CD14-positive monocyte (primary cell): ENCODE results near the gene OR2T5. TPM values are rescaled to one million over a fixed set of nuclear protein-coding genes. Genes with fewer than 3 reads are reported as not detected.
"Not testable (repeated sequence)": the region's sequence is repeated elsewhere in the genome, so short reads cannot be mapped to it uniquely, and the experiment has no call there.

ENCODE experiments used
- DNase-seq, 3 donors: peaks; one replicate each; pipeline ENCODE4 v3.0.0-alpha.2; 2011 to 2022
- H2AFZ ChIP-seq: 2 replicates; pipeline ENCODE4 v1.6.0; 2012; ENCODE audit warnings: mild to moderate bottlenecking, low read depth, low read length, inconsistent platforms; ENCODE audit not compliant: insufficient read depth, poor library complexity, severe bottlenecking
- H3K27ac ChIP-seq, 2 donors: 1 replicate in 1 of 2; 2 replicates in 1 of 2; pipeline ENCODE4 v1.5.1; 2012 to 2013; ENCODE audit warnings: low read length in 2 of 2, control low read depth in 1 of 2, inconsistent platforms in 1 of 2, low read depth in 1 of 2, mild to moderate bottlenecking in 1 of 2
- H3K27me3 ChIP-seq, 2 donors: one replicate each; pipeline versions ENCODE4 v1.6.0 to v1.6.1; 2011 to 2013; ENCODE audit warnings: low read length in 2 of 2; ENCODE audit not compliant: control insufficient read depth in 2 of 2, insufficient read depth in 2 of 2
- H3K36me3 ChIP-seq, 2 donors: replicated peaks in 1 of 2; 1 replicate in 1 of 2; 2 replicates in 1 of 2; pipeline versions ENCODE4 v1.5.1 to v1.6.1; 2012 to 2013; ENCODE audit warnings: low read length in 2 of 2, control low read depth in 1 of 2, inconsistent platforms in 1 of 2, mild to moderate bottlenecking in 1 of 2; ENCODE audit not compliant: insufficient read depth in 2 of 2, control insufficient read depth in 1 of 2
- H3K4me1 ChIP-seq, 2 donors: 1 replicate in 1 of 2; 2 replicates in 1 of 2; pipeline versions ENCODE4 v1.5.1 to v1.6.1; 2012 to 2013; ENCODE audit warnings: low read length in 2 of 2, control low read depth in 1 of 2, inconsistent platforms in 1 of 2, mild to moderate bottlenecking in 1 of 2, moderate library complexity in 1 of 2; ENCODE audit not compliant: insufficient read depth in 2 of 2, control insufficient read depth in 1 of 2
- H3K4me2 ChIP-seq: replicated peaks from 2 replicates; pipeline ENCODE3; 2012; ENCODE audit warnings: low read length, moderate library complexity, mild to moderate bottlenecking; ENCODE audit not compliant: poor library complexity, severe bottlenecking; ENCODE audit errors: extremely low read depth
- H3K4me3 ChIP-seq, 3 experiments: fragments of 200-600 bp in 1 of 3; sonication (generic) in 1 of 3; replicated peaks in 1 of 3; 1 replicate in 2 of 3; 2 replicates in 1 of 3; pipeline ENCODE4 v1.5.1; 2011 to 2013; ENCODE audit warnings: low read length in 3 of 3, mild to moderate bottlenecking in 3 of 3, control low read depth in 2 of 3, low read depth in 2 of 3, inconsistent platforms in 1 of 3, moderate library complexity in 1 of 3
- H3K79me2 ChIP-seq: 2 replicates; pipeline ENCODE4 v1.6.0; 2012; ENCODE audit warnings: mild to moderate bottlenecking, control low read depth, inconsistent platforms, low read length, moderate library complexity; ENCODE audit not compliant: insufficient read depth
- H3K9ac ChIP-seq: 2 replicates; pipeline ENCODE4 v1.6.0; 2017; ENCODE audit warnings: low read length, mild to moderate bottlenecking; ENCODE audit not compliant: insufficient read depth, poor library complexity, severe bottlenecking
- H3K9me3 ChIP-seq, 2 donors: replicated peaks in 1 of 2; 1 replicate in 1 of 2; 2 replicates in 1 of 2; pipeline versions ENCODE4 v1.5.1 to v1.6.1; 2012 to 2013; ENCODE audit warnings: low read length in 2 of 2, control low read depth in 1 of 2; ENCODE audit not compliant: control insufficient read depth in 1 of 2, insufficient read depth in 1 of 2
- H4K20me1 ChIP-seq: 2 replicates; pipeline ENCODE4 v1.6.0; 2012; ENCODE audit warnings: mild to moderate bottlenecking, low read length, control low read depth, moderate library complexity; ENCODE audit not compliant: insufficient read depth
- H3K27ac Mint-ChIP-seq, 7 donors: one replicate each; pipeline ENCODE4 v1.8.0; 2020; ENCODE audit warnings: mild to moderate bottlenecking in 7 of 7, mixed read lengths in 7 of 7, moderate library complexity in 6 of 7, inconsistent platforms in 2 of 7
- H3K27me3 Mint-ChIP-seq, 3 donors: one replicate each; pipeline ENCODE4 v1.8.0; 2021 to 2022; ENCODE audit warnings: low read depth in 3 of 3, mild to moderate bottlenecking in 3 of 3, mixed read lengths in 3 of 3, moderate library complexity in 3 of 3, inconsistent platforms in 1 of 3
- H3K36me3 Mint-ChIP-seq, 2 donors: one replicate each; pipeline ENCODE4 v1.8.0; 2020; ENCODE audit warnings: mixed read lengths in 2 of 2, inconsistent platforms in 1 of 2, mild to moderate bottlenecking in 1 of 2
- H3K4me1 Mint-ChIP-seq: one replicate; pipeline ENCODE4 v1.8.0; 2020; ENCODE audit warnings: mild to moderate bottlenecking, mixed read lengths
- H3K4me3 Mint-ChIP-seq, 2 donors: one replicate each; pipeline ENCODE4 v1.8.0; 2020; ENCODE audit warnings: mild to moderate bottlenecking in 2 of 2, mixed read lengths in 2 of 2, moderate library complexity in 1 of 2
- H3K9me3 Mint-ChIP-seq, 7 donors: one replicate each; pipeline ENCODE4 v1.8.0; 2020 to 2022; ENCODE audit warnings: mixed read lengths in 7 of 7, mild to moderate bottlenecking in 6 of 7, moderate library complexity in 6 of 7, inconsistent platforms in 2 of 7
- WGBS: methylation state at CpG from one replicate; pipeline ENCODE4 v1.1.5; 2013; ENCODE audit warnings: missing lambda C conversion rate; ENCODE audit not compliant: insufficient coverage; 5-methylcytosine and 5-hydroxymethylcytosine counted together
- intact Hi-C, 2 donors: fragments of 100-400 bp; cut with micrococcal nuclease; formaldehyde crosslinking; loops; one replicate each; pipeline versions ENCODE4 v1.15.0 to v1.15.1; 2023
- polyA plus RNA-seq, 3 donors: library from polyadenylated mRNA; depleted of rRNA in 1 of 3; unstranded in 2 of 3; stranded (reverse) in 1 of 3; fragments of 300-500 nt in 2 of 3; fragments of >200 nt in 1 of 3; fragmentation: Illumina TruSeq in 2 of 3; gene quantifications; 1 replicate in 2 of 3; 2 replicates in 1 of 3; pipeline ENCODE4 v1.2.3, GENCODE V29; 2012 to 2021

The OR2T5 gene
- polyA plus RNA-seq, 3 donors = not detected

- DNase-seq, H3K9ac ChIP-seq, H3K36me3 ChIP-seq, H3K27ac Mint-ChIP-seq, H3K79me2 ChIP-seq, H3K4me3 ChIP-seq, H3K4me2 ChIP-seq, H3K36me3 Mint-ChIP-seq, H3K4me1 ChIP-seq, H3K27me3 ChIP-seq, H3K9me3 ChIP-seq, H3K27ac ChIP-seq, H2AFZ ChIP-seq, H3K4me1 Mint-ChIP-seq, H3K9me3 Mint-ChIP-seq, H3K4me3 Mint-ChIP-seq, intact Hi-C loops, H3K27me3 Mint-ChIP-seq, H4K20me1 ChIP-seq: not testable (repeated sequence)
- WGBS = 100% methylated on average over 2 of the region's 4 CpGs
Observed at GRCh38 chr1:248444603-248445002, 43.8 kb upstream of the OR2T5 start.

- not testable (repeated sequence) for H3K36me3 ChIP-seq
Observed at GRCh38 chr1:248445399-248445798, 43.0 kb upstream of the OR2T5 start, which contains the start of gene OR2T2. OR2T2 (plus strand) TSS chr1:248445637; CDS start chr1:248452798, 7,161 bp downstream.

GRCh38 chr1:248448409-248449074 is 39.8 kb upstream of the OR2T5 start:
- H3K4me2 ChIP-seq, H3K27me3 Mint-ChIP-seq, H3K36me3 ChIP-seq, H3K9me3 Mint-ChIP-seq, H3K4me3 ChIP-seq, H4K20me1 ChIP-seq, H2AFZ ChIP-seq, H3K9ac ChIP-seq, H3K27ac ChIP-seq, H3K4me1 ChIP-seq, intact Hi-C loops, H3K4me3 Mint-ChIP-seq, H3K9me3 ChIP-seq, H3K27ac Mint-ChIP-seq, H3K79me2 ChIP-seq, H3K4me1 Mint-ChIP-seq, DNase-seq, H3K36me3 Mint-ChIP-seq, H3K27me3 ChIP-seq: not testable (repeated sequence)
- no CpG with 5 or more reads among the region's 4 CpGs for WGBS

More at GRCh38 chr1:248445399-248445798, 43.0 kb upstream of the OR2T5 start, which contains the start of gene OR2T2:
- H3K4me1 Mint-ChIP-seq, DNase-seq, H3K4me1 ChIP-seq, intact Hi-C loops, H3K4me3 Mint-ChIP-seq, H4K20me1 ChIP-seq, H3K27ac ChIP-seq, H3K4me3 ChIP-seq, H3K36me3 Mint-ChIP-seq, H3K79me2 ChIP-seq, H3K9me3 Mint-ChIP-seq, H3K4me2 ChIP-seq, H3K9ac ChIP-seq, H3K9me3 ChIP-seq, H3K27me3 ChIP-seq, H3K27me3 Mint-ChIP-seq, H2AFZ ChIP-seq: not testable (repeated sequence)
- WGBS = no CpG with 5 or more reads among the region's 2 CpGs
- H3K27ac Mint-ChIP-seq = peak within 1 kb of the TSS in 1 of 7 donors; percentile 10

GRCh38 chr1:248449821-248450465 is 38.4 kb upstream of the OR2T5 start:
- H3K36me3 ChIP-seq, H3K4me2 ChIP-seq, DNase-seq, H3K27me3 Mint-ChIP-seq, H3K4me1 Mint-ChIP-seq, H3K9ac ChIP-seq, H3K9me3 Mint-ChIP-seq, H3K9me3 ChIP-seq, H3K79me2 ChIP-seq, H3K36me3 Mint-ChIP-seq, H3K27ac ChIP-seq, H3K27me3 ChIP-seq, H3K27ac Mint-ChIP-seq, H2AFZ ChIP-seq, H3K4me1 ChIP-seq, H4K20me1 ChIP-seq, H3K4me3 Mint-ChIP-seq, H3K4me3 ChIP-seq, intact Hi-C loops: not testable (repeated sequence)
- no CpG with 5 or more reads among the region's 6 CpGs for WGBS
